GM23338 (cell line): ENCODE data around the gene KRT79.

Experiments used
- CREB1 ChIP-seq: fragments of 250-450 bp; sonication (Bioruptor Pico); IDR thresholded peaks from 2 replicates; pipeline ENCODE4 v1.5.0; 2020; ENCODE audit warnings: low read depth, mild to moderate bottlenecking, moderate library complexity
- EZH2 ChIP-seq: fragments of 200-600 bp; sonication (generic); IDR thresholded peaks from one replicate; pipeline ENCODE4 v1.8.0; 2017; ENCODE audit warnings: antibody characterized with exemption, mild to moderate bottlenecking, low read depth; ENCODE audit not compliant: unreplicated experiment
- EZH2phosphoT487 ChIP-seq: fragments of 200-600 bp; sonication (generic); IDR thresholded peaks from one replicate; pipeline ENCODE4 v1.8.1; 2018; ENCODE audit warnings: antibody characterized with exemption; ENCODE audit not compliant: unreplicated experiment
- JUNB ChIP-seq: IDR thresholded peaks from one replicate; pipeline ENCODE4 v1.6.1; 2016; ENCODE audit warnings: antibody characterized with exemption; ENCODE audit not compliant: unreplicated experiment
- NANOG ChIP-seq: IDR thresholded peaks from 2 replicates; pipeline ENCODE4 v1.6.1; 2016; ENCODE audit warnings: antibody characterized with exemption, borderline replicate concordance
- POLR2AphosphoS5 ChIP-seq: IDR thresholded peaks from 2 replicates; pipeline ENCODE4 v1.6.1; 2016; ENCODE audit warnings: antibody characterized with exemption, low read depth
- STAT1 ChIP-seq: IDR thresholded peaks from one replicate; pipeline ENCODE4 v1.6.1; 2016; ENCODE audit warnings: antibody characterized with exemption; ENCODE audit not compliant: unreplicated experiment
- ZNF114 ChIP-seq: fragments of 250-450 bp; sonication (Bioruptor Pico); IDR thresholded peaks from 2 replicates; pipeline ENCODE4 v1.5.0; 2020; ENCODE audit warnings: mild to moderate bottlenecking, moderate library complexity
- TF ChIP-seq, protein P1 (sequence below), 2 experiments: fragments of 200-600 bp in 1 of 2; sonication (generic) in 1 of 2; conservative IDR thresholded peaks; 2 replicates each; pipeline versions ENCODE4 v1.5.1 to v1.6.1; 2016 to 2017; ENCODE audit warnings: antibody characterized with exemption in 2 of 2, low read depth in 2 of 2, mild to moderate bottlenecking in 2 of 2, moderate library complexity in 1 of 2
- TF ChIP-seq, protein P2 (sequence below): IDR thresholded peaks from 2 replicates; pipeline ENCODE4 v1.6.1; 2016; ENCODE audit warnings: antibody characterized with exemption
- TF ChIP-seq, protein P3 (sequence below): IDR thresholded peaks from one replicate; pipeline ENCODE4 v1.6.1; 2018; ENCODE audit warnings: antibody characterized with exemption; ENCODE audit not compliant: unreplicated experiment

DNA sequence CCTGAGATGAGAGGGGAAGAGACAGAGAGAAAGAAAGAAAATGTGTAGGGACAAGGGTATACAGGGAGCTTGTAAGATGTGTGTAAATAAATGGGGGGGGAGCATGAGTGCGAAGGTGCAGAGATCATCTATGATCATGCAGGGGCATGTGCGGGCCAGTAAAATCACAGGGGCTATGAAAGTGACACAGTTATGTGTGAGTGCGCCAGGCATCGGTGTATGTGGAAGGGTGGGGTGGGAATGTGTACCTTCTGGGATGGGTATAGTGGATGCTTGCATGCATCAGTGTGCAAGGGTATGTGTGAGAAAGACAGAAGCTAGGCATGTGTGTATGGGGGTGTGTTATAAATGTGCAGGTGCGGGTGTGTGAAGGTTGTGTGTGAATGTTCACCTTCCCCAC is 33.0 kb upstream of the KRT79 start:
- TF ChIP-seq, protein P1, sequence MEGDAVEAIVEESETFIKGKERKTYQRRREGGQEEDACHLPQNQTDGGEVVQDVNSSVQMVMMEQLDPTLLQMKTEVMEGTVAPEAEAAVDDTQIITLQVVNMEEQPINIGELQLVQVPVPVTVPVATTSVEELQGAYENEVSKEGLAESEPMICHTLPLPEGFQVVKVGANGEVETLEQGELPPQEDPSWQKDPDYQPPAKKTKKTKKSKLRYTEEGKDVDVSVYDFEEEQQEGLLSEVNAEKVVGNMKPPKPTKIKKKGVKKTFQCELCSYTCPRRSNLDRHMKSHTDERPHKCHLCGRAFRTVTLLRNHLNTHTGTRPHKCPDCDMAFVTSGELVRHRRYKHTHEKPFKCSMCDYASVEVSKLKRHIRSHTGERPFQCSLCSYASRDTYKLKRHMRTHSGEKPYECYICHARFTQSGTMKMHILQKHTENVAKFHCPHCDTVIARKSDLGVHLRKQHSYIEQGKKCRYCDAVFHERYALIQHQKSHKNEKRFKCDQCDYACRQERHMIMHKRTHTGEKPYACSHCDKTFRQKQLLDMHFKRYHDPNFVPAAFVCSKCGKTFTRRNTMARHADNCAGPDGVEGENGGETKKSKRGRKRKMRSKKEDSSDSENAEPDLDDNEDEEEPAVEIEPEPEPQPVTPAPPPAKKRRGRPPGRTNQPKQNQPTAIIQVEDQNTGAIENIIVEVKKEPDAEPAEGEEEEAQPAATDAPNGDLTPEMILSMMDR (conservative IDR thresholded peaks at IDR 0.05; ENCODE audit: low read depth in 2 of 2): no peak
- TF ChIP-seq, protein P2, sequence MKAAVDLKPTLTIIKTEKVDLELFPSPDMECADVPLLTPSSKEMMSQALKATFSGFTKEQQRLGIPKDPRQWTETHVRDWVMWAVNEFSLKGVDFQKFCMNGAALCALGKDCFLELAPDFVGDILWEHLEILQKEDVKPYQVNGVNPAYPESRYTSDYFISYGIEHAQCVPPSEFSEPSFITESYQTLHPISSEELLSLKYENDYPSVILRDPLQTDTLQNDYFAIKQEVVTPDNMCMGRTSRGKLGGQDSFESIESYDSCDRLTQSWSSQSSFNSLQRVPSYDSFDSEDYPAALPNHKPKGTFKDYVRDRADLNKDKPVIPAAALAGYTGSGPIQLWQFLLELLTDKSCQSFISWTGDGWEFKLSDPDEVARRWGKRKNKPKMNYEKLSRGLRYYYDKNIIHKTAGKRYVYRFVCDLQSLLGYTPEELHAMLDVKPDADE: no peak
- TF ChIP-seq, protein P3, sequence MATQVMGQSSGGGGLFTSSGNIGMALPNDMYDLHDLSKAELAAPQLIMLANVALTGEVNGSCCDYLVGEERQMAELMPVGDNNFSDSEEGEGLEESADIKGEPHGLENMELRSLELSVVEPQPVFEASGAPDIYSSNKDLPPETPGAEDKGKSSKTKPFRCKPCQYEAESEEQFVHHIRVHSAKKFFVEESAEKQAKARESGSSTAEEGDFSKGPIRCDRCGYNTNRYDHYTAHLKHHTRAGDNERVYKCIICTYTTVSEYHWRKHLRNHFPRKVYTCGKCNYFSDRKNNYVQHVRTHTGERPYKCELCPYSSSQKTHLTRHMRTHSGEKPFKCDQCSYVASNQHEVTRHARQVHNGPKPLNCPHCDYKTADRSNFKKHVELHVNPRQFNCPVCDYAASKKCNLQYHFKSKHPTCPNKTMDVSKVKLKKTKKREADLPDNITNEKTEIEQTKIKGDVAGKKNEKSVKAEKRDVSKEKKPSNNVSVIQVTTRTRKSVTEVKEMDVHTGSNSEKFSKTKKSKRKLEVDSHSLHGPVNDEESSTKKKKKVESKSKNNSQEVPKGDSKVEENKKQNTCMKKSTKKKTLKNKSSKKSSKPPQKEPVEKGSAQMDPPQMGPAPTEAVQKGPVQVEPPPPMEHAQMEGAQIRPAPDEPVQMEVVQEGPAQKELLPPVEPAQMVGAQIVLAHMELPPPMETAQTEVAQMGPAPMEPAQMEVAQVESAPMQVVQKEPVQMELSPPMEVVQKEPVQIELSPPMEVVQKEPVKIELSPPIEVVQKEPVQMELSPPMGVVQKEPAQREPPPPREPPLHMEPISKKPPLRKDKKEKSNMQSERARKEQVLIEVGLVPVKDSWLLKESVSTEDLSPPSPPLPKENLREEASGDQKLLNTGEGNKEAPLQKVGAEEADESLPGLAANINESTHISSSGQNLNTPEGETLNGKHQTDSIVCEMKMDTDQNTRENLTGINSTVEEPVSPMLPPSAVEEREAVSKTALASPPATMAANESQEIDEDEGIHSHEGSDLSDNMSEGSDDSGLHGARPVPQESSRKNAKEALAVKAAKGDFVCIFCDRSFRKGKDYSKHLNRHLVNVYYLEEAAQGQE: no peak
- TF ChIP-seq POLR2AphosphoS5 (no peak), EZH2 (no peak), JUNB (no peak), CREB1 (CRISPR knock-in tag) (no peak), EZH2phosphoT487 (no peak), NANOG (no peak), ZNF114 (CRISPR knock-in tag) (no peak), STAT1 (no peak)
